OCI-LY3 (cell line): ENCODE results near the gene ACTL7A.

Experiments
- EZH2phosphoT487 ChIP-seq: fragments of 200-600 bp; shearing (Covaris generic); IDR thresholded peaks from 2 replicates; pipeline ENCODE4 v1.6.1; 2018; ENCODE audit warnings: antibody characterized with exemption, mixed run types, low read depth
- TF ChIP-seq, protein P1 (sequence below): fragments of 200-600, 300-600 bp; sonication (generic); IDR thresholded peaks from 2 replicates; pipeline ENCODE4 v1.5.1; 2014; ENCODE audit warnings: antibody characterized with exemption, low read length, low read depth

DNA sequence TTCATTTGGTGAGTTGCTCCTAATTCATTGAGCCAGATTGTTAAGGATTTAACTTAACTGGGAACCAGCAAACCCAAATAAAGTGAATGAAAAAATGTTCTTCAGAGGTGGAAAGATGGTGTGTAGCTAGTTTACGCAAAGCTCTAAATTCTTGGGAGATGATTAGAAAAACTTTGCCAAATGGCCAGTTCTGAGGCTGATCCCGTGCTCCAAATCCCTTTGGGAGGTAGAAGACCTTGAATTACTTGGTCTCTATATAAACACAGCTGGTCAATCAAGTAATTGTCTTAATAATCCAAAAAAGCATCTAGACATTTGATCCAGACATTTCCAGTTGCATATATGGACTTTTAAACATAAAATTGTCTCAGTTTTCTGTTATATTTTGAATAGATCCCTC, 17.7 kb upstream of the ACTL7A start:
- TF ChIP-seq, protein P1, sequence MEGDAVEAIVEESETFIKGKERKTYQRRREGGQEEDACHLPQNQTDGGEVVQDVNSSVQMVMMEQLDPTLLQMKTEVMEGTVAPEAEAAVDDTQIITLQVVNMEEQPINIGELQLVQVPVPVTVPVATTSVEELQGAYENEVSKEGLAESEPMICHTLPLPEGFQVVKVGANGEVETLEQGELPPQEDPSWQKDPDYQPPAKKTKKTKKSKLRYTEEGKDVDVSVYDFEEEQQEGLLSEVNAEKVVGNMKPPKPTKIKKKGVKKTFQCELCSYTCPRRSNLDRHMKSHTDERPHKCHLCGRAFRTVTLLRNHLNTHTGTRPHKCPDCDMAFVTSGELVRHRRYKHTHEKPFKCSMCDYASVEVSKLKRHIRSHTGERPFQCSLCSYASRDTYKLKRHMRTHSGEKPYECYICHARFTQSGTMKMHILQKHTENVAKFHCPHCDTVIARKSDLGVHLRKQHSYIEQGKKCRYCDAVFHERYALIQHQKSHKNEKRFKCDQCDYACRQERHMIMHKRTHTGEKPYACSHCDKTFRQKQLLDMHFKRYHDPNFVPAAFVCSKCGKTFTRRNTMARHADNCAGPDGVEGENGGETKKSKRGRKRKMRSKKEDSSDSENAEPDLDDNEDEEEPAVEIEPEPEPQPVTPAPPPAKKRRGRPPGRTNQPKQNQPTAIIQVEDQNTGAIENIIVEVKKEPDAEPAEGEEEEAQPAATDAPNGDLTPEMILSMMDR = no peak
- TF ChIP-seq EZH2phosphoT487 = no peak
